HEK293 (cell line): ENCODE results near the gene SESTD1.

Experiments used
- CTCF ChIA-PET: fragments of 350-600 bp; formaldehyde crosslinking; extraction: SDS; loops from one replicate; lab custom pipeline; 2021; ENCODE audit warnings: antibody characterized with exemption; lab: Yijun Ruan, JAX
- POLR2A ChIA-PET: fragments of 300-600 bp; formaldehyde crosslinking; extraction: SDS; loops from one replicate; lab custom pipeline; 2020; ENCODE audit warnings: antibody characterized with exemption, inconsistent platforms; lab: Yijun Ruan, JAX
- H3K27ac ChIP-seq: fragments of 200-500 bp; sonication (Bioruptor generic); 2 replicates; pipeline ENCODE4 v1.5.1; 2014; ENCODE audit warnings: low read depth, low read length, control low read depth, inconsistent platforms; ENCODE audit errors: extremely low read depth
- H3K36me3 ChIP-seq, 2 experiments: fragments of 200-500 bp in 1 of 2; sonication (Bioruptor generic) in 1 of 2; 1 replicate in 1 of 2; 2 replicates in 1 of 2; pipeline ENCODE4 v1.5.1; 2014 to 2017; ENCODE audit warnings: inconsistent platforms in 2 of 2, low read length in 2 of 2; ENCODE audit not compliant: control insufficient read depth in 2 of 2, insufficient read depth in 1 of 2
- H3K4me1 ChIP-seq: fragments of 200-500 bp; sonication (Bioruptor generic); 2 replicates; pipeline ENCODE4 v1.5.1; 2014; ENCODE audit warnings: mild to moderate bottlenecking, low read length, inconsistent platforms; ENCODE audit not compliant: control insufficient read depth, insufficient read depth
- H3K4me3 ChIP-seq: 2 replicates; pipeline ENCODE4 v1.5.1; 2011; ENCODE audit warnings: low read depth, mild to moderate bottlenecking, control low read depth, low read length, moderate library complexity
- H3K9me3 ChIP-seq: fragments of 200-500 bp; sonication (Bioruptor generic); 2 replicates; pipeline ENCODE4 v1.5.1; 2014; ENCODE audit warnings: low read depth, low read length, inconsistent platforms; ENCODE audit not compliant: control insufficient read depth, insufficient read depth
- GLI4 ChIP-seq: fragments of 450-650 bp; formaldehyde crosslinking; IDR thresholded peaks from 2 replicates; pipeline ENCODE4 v1.5.1; 2016; ENCODE audit warnings: missing biosample characterization, missing genetic modification characterization
- KLF1 ChIP-seq: fragments of 450-650 bp; formaldehyde crosslinking; IDR thresholded peaks from 2 replicates; pipeline ENCODE4 v1.5.1; 2016; ENCODE audit warnings: missing biosample characterization, missing genetic modification characterization
- KLF17 ChIP-seq: fragments of 450-650 bp; formaldehyde crosslinking; IDR thresholded peaks from 2 replicates; pipeline ENCODE4 v1.5.1; 2016; ENCODE audit warnings: missing biosample characterization, missing genetic modification characterization
- MEIS1 ChIP-seq: sonication (generic); formaldehyde crosslinking; IDR thresholded peaks from 2 replicates; pipeline ENCODE4 v1.8.1; 2022; ENCODE audit warnings: missing genetic modification reagents, mild to moderate bottlenecking, borderline replicate concordance
- SETDB1 ChIP-seq: IDR thresholded peaks from one replicate; pipeline ENCODE4 v1.6.1; 2017; ENCODE audit warnings: mild to moderate bottlenecking, low read length, moderate library complexity, mixed read lengths; ENCODE audit not compliant: insufficient read length
- TRIM28 ChIP-seq: IDR thresholded peaks from 2 replicates; pipeline ENCODE4 v1.6.1; 2011; ENCODE audit warnings: low read length, control low read depth, borderline replicate concordance
- YY1 ChIP-seq: fragments of 450-650 bp; formaldehyde crosslinking; IDR thresholded peaks from 2 replicates; pipeline ENCODE4 v1.5.1; 2018; ENCODE audit warnings: missing biosample characterization, missing genetic modification characterization
- ZBTB11 ChIP-seq: fragments of 450-650 bp; formaldehyde crosslinking; conservative IDR thresholded peaks from 2 replicates; pipeline ENCODE4 v1.5.1; 2016; ENCODE audit warnings: low read depth, missing biosample characterization, missing genetic modification characterization
- ZBTB20 ChIP-seq: fragments of 450-650 bp; formaldehyde crosslinking; IDR thresholded peaks from 2 replicates; pipeline ENCODE4 v1.5.1; 2016; ENCODE audit warnings: missing biosample characterization, missing genetic modification characterization
- ZBTB7A ChIP-seq: fragments of 450-650 bp; formaldehyde crosslinking; IDR thresholded peaks from 2 replicates; pipeline ENCODE4 v1.5.1; 2016; ENCODE audit warnings: low read depth, missing biosample characterization, missing genetic modification characterization
- ZNF202 ChIP-seq: fragments of 450-650 bp; formaldehyde crosslinking; IDR thresholded peaks from 2 replicates; pipeline ENCODE4 v1.5.1; 2016; ENCODE audit warnings: missing biosample characterization, missing genetic modification characterization, borderline replicate concordance
- ZNF274 ChIP-seq, 2 experiments: fragments of 200-500 bp in 1 of 2; fragments of 450-650 bp in 1 of 2; sonication (Bioruptor generic) in 1 of 2; formaldehyde crosslinking in 1 of 2; IDR thresholded peaks; 2 replicates each; pipeline versions ENCODE4 v1.5.1 to v1.6.1; 2014 to 2016; ENCODE audit warnings: borderline replicate concordance in 1 of 2, inconsistent platforms in 1 of 2, low read length in 1 of 2, missing biosample characterization in 1 of 2, missing genetic modification characterization in 1 of 2
- ZNF354C ChIP-seq: fragments of 450-650 bp; formaldehyde crosslinking; IDR thresholded peaks from 2 replicates; pipeline ENCODE4 v1.5.1; 2016; ENCODE audit warnings: missing biosample characterization, missing genetic modification characterization, low read depth, borderline replicate concordance
- ZNF366 ChIP-seq: fragments of 450-650 bp; formaldehyde crosslinking; conservative IDR thresholded peaks from 2 replicates; pipeline ENCODE4 v1.5.1; 2016; ENCODE audit warnings: missing biosample characterization, missing genetic modification characterization
- ZNF549 ChIP-seq: fragments of 450-650 bp; IDR thresholded peaks from 2 replicates; pipeline ENCODE4 v1.5.1; 2018; ENCODE audit warnings: missing biosample characterization, missing genetic modification characterization, mild to moderate bottlenecking, inconsistent platforms, moderate library complexity
- ZNF596 ChIP-seq: fragments of 450-650 bp; IDR thresholded peaks from 2 replicates; pipeline ENCODE4 v1.5.0; 2018; ENCODE audit warnings: missing biosample characterization, mild to moderate bottlenecking, missing genetic modification characterization, moderate library complexity
- ZNF623 ChIP-seq: fragments of 450-650 bp; formaldehyde crosslinking; IDR thresholded peaks from 2 replicates; pipeline ENCODE4 v1.5.1; 2016; ENCODE audit warnings: missing biosample characterization, missing genetic modification characterization
- ZNF785 ChIP-seq: fragments of 450-650 bp; formaldehyde crosslinking; IDR thresholded peaks from 2 replicates; pipeline ENCODE4 v1.5.1; 2016; ENCODE audit warnings: missing biosample characterization, missing genetic modification characterization
- TF ChIP-seq, protein P1 (sequence below): fragments of 450-650 bp; formaldehyde crosslinking; IDR thresholded peaks from 2 replicates; pipeline ENCODE4 v1.5.1; 2016; ENCODE audit warnings: missing biosample characterization, missing genetic modification characterization
- TF ChIP-seq, protein P2 (sequence below): fragments of 450-650 bp; formaldehyde crosslinking; IDR thresholded peaks from 2 replicates; pipeline ENCODE4 v1.5.1; 2016; ENCODE audit warnings: missing biosample characterization, missing genetic modification characterization
- TF ChIP-seq, protein P3 (sequence below): fragments of 450-650 bp; formaldehyde crosslinking; IDR thresholded peaks from 2 replicates; pipeline ENCODE4 v1.5.1; 2016; ENCODE audit warnings: missing biosample characterization, missing genetic modification characterization, borderline replicate concordance
- TF ChIP-seq, protein P4 (sequence below): fragments of 450-650 bp; formaldehyde crosslinking; IDR thresholded peaks from 2 replicates; pipeline ENCODE4 v1.5.1; 2016; ENCODE audit warnings: missing biosample characterization, missing genetic modification characterization

SESTD1 gene

DNA sequence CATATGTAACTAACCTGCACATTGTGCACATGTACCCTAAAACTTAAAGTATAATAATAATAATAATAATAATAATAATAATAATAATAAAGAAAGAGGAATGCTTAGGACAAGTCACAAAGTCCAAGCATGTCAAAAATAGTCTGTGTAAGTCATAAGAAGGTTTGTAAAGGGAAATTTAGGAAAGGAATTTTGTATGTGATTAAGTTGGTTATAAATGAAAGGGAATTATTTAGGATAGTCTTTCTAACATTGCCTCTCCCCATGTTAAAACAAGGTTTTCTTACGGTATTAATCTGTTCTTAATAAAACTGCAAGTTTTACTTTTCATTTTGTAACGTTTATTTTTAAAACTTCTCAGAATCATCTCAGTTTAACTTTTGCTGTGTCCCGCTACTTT lies 62.8 kb downstream of the SESTD1 start:
- POLR2A ChIA-PET, result no interaction called here
- TF ChIP-seq, protein P1, sequence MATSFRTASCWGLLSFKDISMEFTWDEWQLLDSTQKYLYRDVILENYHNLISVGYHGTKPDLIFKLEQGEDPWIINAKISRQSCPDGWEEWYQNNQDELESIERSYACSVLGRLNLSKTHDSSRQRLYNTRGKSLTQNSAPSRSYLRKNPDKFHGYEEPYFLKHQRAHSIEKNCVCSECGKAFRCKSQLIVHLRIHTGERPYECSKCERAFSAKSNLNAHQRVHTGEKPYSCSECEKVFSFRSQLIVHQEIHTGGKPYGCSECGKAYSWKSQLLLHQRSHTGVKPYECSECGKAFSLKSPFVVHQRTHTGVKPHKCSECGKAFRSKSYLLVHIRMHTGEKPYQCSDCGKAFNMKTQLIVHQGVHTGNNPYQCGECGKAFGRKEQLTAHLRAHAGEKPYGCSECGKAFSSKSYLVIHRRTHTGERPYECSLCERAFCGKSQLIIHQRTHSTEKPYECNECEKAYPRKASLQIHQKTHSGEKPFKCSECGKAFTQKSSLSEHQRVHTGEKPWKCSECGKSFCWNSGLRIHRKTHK, result no peak
- TF ChIP-seq KLF17 (tag by site-specific recombination) (no peak), ZNF366 (no peak), KLF1 (tag by site-specific recombination) (no peak), ZNF596 (tag by site-specific recombination) (no peak), ZNF549 (tag by site-specific recombination) (no peak), ZBTB20 (tag by site-specific recombination) (no peak), GLI4 (tag by site-specific recombination) (no peak), ZNF623 (tag by site-specific recombination) (no peak), ZNF202 (no peak), ZNF785 (tag by site-specific recombination) (no peak), ZBTB7A (tag by site-specific recombination) (no peak), SETDB1 (peak; percentile 98), ZNF354C (tag by site-specific recombination) (no peak), MEIS1 (CRISPR knock-in tag) (no peak), ZBTB11 (tag by site-specific recombination) (no peak), TRIM28 (0 out of 2 replicates have a peak, but pooled peaks have one; percentile 57), ZNF274 (IDR thresholded peaks at IDR 0.05; ENCODE audit: low read length) (no peak), ZNF274 (tag by site-specific recombination; IDR thresholded peaks at IDR 0.05; ENCODE audit: borderline replicate concordance) (no peak), YY1 (tag by site-specific recombination) (no peak)
- TF ChIP-seq, protein P2, sequence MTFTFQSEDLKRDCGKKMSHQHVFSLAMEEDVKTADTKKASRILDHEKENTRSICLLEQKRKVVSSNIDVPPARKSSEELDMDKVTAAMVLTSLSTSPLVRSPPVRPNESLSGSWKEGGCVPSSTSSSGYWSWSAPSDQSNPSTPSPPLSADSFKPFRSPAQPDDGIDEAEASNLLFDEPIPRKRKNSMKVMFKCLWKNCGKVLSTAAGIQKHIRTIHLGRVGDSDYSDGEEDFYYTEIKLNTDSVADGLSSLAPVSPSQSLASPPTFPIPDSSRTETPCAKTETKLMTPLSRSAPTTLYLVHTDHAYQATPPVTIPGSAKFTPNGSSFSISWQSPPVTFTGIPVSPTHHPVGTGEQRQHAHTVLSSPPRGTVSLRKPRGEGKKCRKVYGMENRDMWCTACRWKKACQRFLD (tag by site-specific recombination), result no peak
- TF ChIP-seq, protein P3, sequence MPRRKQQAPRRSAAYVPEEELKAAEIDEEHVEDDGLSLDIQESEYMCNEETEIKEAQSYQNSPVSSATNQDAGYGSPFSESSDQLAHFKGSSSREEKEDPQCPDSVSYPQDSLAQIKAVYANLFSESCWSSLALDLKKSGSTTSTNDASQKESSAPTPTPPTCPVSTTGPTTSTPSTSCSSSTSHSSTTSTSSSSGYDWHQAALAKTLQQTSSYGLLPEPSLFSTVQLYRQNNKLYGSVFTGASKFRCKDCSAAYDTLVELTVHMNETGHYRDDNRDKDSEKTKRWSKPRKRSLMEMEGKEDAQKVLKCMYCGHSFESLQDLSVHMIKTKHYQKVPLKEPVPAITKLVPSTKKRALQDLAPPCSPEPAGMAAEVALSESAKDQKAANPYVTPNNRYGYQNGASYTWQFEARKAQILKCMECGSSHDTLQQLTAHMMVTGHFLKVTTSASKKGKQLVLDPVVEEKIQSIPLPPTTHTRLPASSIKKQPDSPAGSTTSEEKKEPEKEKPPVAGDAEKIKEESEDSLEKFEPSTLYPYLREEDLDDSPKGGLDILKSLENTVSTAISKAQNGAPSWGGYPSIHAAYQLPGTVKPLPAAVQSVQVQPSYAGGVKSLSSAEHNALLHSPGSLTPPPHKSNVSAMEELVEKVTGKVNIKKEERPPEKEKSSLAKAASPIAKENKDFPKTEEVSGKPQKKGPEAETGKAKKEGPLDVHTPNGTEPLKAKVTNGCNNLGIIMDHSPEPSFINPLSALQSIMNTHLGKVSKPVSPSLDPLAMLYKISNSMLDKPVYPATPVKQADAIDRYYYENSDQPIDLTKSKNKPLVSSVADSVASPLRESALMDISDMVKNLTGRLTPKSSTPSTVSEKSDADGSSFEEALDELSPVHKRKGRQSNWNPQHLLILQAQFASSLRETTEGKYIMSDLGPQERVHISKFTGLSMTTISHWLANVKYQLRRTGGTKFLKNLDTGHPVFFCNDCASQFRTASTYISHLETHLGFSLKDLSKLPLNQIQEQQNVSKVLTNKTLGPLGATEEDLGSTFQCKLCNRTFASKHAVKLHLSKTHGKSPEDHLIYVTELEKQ (tag by site-specific recombination), result no peak
- TF ChIP-seq, protein P4, sequence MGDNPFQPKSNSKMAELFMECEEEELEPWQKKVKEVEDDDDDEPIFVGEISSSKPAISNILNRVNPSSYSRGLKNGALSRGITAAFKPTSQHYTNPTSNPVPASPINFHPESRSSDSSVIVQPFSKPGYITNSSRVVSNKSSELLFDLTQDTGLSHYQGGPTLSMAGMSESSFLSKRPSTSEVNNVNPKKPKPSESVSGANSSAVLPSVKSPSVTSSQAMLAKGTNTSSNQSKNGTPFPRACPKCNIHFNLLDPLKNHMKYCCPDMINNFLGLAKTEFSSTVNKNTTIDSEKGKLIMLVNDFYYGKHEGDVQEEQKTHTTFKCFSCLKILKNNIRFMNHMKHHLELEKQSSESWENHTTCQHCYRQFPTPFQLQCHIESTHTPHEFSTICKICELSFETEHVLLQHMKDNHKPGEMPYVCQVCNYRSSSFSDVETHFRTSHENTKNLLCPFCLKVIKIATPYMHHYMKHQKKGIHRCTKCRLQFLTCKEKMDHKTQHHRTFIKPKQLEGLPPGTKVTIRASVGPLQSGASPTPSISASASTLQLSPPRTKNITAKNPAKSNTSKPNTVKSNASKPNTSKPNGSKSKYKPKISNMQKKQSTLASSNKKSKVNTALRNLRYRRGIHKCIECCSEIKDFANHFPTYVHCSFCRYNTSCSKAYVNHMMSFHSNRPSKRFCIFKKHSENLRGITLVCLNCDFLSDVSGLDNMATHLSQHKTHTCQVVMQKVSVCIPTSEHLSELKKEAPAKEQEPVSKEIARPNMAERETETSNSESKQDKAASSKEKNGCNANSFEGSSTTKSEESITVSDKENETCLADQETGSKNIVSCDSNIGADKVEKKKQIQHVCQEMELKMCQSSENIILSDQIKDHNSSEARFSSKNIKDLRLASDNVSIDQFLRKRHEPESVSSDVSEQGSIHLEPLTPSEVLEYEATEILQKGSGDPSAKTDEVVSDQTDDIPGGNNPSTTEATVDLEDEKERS, result 0 out of 2 replicates have a peak, but pooled peaks have one; percentile 55

More for the DNA sequence above, 62.8 kb downstream of the SESTD1 start:
- Histone ChIP-seq H3K9me3 (no peaks in the 10 kb centered on the region), H3K27ac (no peak overlapping the region), H3K4me3 (no peak overlapping the region), H3K4me1 (no peaks in the 10 kb centered on the region), H3K36me3 (no peaks in the 10 kb centered on the region)
- CTCF ChIA-PET, result no interaction called here
